Activated CD4-positive, alpha-beta T cell treated with anti-CD3 and anti-CD28 coated beads for 48 hours (primary cell): Measurements from ENCODE around the gene CFAP46.
"Not testable (repeated sequence)": the region's sequence is repeated elsewhere in the genome, so short reads cannot be mapped to it uniquely, and the experiment has no call there.

Source experiments
- DNase-seq: peaks from one replicate; pipeline ENCODE4 v3.0.0-alpha.2; 2020

CFAP46 gene

DNA sequence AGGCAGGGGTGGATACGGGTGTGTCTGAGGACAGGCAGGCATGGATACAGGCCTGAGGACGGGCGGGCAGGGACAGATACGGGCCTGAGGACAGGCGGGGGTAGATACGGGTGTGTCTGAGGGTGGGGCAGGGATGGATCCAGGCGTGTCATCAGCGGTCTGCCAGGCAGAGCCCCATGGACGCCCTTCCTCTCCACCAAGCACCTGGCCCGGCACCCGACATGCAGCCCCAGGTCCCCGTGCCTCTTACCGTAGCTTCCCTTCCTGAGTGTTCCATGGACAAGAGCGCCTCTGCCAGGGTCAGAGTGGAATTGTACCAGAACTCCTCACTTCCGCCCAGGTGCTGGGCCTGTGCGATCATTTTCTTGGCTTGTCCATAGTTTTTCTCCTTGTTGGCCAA is 81.8 kb downstream of the CFAP46 start:
- no peak for DNase-seq

- DNase-seq = no peak
These were observed 83.1 kb downstream of the CFAP46 start for GRCh38 chr10:132859084-132859855.

GRCh38 chr10:132858121-132859081 is 84.0 kb downstream of the CFAP46 start:
- no peak for DNase-seq

DNA sequence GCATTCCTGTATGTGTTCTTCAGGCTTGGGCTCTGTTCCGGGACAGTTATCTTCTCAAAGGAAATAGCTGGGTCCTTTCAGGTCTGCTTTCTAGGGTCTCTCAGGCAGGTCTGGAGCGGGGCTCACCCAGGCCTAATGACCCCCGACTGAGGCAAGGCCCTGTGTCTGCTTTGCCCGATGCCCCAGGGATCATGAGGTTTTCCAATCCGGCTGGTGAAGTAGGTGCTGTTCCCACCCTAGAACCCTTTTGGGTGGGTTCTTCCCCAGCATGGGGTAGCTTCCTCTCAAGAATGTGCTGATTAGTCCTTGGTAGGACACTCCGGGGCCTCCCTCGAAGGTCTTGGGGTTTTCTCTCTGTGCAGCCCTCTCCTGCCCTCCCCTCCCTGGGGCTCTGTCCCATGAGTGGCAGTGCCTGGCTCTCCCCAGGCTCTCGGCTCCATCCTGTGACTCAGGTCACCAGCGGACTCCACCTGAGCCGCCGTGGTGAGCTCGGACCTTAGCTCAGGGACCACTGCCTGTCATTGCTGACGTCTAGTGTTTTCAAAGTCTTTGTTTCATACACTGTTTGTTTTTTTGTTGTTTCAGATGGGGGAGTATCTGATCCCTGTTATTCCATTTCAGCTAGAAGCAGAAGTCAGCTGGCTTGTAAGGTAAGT is 85.4 kb downstream of the CFAP46 start:
- DNase-seq = no peak

DNA sequence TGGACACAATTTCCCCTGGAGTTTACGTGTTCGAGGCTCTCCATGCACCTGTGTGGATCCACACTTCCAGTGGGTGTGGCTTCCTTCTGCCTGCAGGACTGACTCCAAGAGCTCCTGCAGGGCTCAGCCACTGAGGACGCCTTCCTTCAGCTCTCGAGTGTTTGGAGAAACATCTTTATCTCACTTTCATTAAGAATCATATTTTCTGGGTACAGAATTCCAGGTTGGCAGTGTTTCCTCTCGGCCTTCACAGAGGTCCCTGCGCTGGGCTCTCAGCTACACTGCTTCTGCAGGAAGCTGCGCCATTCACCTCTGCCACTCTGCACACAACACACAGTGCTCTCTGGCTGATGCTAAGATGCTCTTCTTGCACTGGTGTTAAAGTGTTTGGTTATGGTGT is 86.5 kb downstream of the CFAP46 start:
- no peak for DNase-seq

DNA sequence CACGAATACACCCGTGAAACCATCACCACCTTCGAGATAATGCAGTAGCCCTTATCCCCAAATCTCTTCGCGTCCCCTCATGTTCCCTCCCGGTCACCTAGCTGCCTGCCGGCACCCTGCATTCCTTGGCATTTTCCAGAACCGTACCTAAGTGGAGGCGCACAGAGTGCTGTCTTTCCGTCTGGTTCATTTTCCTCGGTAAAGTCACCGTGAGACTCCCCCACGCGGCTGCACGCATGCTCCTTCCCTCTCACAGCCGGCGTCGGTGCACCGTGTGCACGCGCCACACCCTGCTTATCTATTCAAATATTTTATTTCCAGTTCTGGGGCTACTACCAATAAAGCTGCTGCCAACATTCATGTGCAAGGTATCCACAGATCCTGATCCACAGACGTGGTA is 90.9 kb downstream of the CFAP46 start:
- DNase-seq = no peak

DNA sequence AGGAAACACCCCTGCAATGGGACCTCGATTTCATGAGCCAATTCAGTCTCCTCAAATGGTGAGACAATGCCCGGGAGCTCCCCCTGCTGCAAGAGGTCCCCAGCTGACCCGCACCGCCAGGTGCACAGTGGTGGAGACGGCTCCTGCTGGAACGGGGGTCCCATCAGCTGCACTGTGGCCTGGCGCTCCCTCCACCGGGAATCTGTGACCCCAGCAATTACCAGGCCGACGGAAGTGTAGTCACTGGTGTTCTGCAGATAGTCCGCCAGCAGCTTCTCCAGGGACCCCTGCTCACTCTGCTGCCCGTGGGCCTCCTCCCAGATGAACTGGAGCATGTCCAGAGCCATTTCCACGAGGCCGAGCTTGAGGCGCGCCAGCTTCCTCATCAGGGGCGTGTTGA is 91.5 kb downstream of the CFAP46 start:
- DNase-seq = no peak

GRCh38 chr10:132850246-132850645 is 92.1 kb downstream of the CFAP46 start:
- no peak for DNase-seq

DNA sequence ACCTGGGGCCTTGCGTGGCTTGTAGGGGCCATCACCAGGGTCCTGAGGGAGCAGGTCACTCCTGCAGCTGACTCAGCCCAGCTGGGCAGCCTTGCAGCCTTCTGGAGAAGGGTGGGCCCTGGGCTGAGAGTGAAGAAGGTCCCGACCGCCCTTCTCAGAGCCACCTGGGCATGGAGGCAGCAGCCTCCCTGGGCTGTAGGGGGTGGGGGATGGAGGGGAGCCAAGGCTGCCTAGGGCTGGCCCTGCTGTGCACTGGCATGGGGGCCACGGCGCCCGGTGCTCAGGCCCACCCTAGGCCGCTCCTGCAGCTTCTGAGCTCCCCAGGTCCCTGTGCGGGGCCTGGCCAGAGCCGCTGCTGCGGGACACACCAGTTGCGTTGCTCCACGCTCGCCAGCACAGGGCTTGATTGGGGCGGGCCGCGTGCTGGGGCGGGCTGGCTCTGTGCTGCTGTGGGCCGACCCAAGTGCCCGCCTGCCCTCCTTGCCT is 92.8 kb downstream of the CFAP46 start:
- no peak for DNase-seq

GRCh38 chr10:132848951-132849545 is 93.3 kb downstream of the CFAP46 start:
- DNase-seq = no peak

GRCh38 chr10:132848291-132848701 is 94.1 kb downstream of the CFAP46 start:
- DNase-seq = no peak

- no peak for DNase-seq
These were observed 94.5 kb downstream of the CFAP46 start for GRCh38 chr10:132847856-132848255.

GRCh38 chr10:132847416-132847777 is 95.0 kb downstream of the CFAP46 start:
- no peak for DNase-seq

DNA sequence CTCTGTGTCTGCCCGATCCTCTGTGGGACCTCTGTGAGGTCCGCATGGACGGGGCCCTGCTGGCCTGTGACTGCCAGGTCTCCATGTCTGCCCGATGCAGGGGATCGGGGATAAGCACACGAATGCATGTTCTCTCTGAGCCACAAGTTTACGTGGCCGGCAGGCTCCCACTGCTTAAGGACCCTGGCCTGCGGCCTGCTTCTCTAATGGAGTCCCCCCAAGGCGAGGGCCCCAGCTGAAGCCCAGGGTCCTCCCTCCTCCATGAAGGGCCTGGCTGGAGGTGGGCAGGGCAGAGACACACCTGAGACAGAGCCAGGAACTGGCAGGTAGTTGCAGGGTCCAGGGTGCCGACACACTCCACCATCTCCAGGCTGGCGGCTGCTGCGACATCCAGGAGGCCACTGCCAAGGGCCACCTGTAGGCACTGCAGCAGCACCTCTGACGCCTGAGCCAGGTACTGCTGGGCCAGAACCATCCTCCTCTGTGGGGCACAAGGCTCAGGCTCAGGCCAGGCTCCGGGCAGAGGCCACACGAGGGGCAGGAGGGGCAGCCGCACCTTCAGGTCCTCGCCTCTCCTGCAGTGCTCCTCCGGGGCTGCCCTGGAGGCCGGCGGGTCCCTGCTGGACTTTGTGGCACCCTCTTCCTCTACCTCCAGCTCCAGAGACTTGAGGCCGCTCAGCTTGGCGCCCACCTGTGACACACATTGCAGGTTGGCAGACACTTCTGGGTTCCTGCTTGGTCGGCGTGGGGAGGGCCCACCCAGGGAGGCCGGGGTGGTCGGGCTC is 95.5 kb downstream of the CFAP46 start:
- no peak for DNase-seq

GRCh38 chr10:132845780-132846595 is 96.4 kb downstream of the CFAP46 start:
- DNase-seq = no peak

- no peak for DNase-seq
These were observed 97.3 kb downstream of the CFAP46 start for GRCh38 chr10:132845041-132845551.

DNA sequence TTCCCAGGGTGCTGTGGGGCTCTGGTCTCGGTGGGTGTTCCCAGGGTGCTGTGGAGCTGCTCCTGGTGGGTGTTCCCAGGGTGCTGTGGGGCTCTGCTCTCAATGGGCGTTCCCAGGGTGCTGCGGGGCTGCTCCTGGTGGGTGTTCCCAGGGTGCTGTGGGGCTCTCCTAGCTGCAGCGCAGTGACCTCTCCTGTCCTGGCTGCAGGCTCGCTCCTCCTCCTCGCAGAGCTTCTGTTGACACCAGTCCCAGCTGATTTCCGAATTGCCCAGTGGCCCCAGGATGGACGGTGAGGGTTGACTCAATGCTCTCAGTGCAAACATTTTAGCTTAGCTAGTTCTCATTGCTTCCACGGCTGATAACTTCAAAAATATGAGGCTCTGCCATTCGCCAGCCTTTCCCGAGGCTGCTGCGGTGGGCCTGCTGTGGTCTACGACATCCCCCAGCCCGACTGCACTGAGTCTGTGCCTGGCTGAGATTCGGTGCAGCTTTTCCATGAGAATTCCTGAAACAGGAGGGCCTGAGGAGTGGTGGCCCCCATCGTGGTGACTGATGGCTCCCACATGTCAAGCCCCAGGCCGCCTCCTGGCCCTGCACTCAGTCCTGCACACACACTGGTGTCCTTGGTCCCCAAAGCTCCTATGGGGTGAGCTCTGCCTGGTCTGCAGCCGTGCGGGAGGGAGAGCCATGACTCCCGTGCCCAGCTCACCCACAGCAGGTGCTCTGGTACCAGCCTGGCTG is 98.1 kb downstream of the CFAP46 start:
- no peak for DNase-seq

DNA sequence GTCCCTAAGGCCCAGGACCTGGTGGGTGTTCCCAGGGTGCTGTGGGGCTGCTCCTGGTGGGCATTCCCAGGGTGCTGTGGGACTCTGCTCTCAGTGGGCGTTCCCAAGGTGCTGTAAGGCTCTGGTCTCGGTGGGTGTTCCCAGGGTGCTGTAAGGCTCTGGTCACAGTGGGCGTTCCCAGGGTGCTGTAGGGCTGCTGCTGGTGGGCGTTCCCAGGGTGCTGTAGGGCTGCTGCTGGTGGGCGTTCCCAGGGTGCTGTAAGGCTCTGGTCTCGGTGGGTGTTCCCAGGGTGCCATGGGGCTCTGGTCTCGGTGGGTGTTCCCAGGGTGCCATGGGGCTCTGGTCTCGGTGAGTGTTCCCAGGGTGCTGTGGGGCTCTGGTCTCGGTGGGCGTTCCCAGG is 99.1 kb downstream of the CFAP46 start:
- DNase-seq = not testable (repeated sequence)

DNA sequence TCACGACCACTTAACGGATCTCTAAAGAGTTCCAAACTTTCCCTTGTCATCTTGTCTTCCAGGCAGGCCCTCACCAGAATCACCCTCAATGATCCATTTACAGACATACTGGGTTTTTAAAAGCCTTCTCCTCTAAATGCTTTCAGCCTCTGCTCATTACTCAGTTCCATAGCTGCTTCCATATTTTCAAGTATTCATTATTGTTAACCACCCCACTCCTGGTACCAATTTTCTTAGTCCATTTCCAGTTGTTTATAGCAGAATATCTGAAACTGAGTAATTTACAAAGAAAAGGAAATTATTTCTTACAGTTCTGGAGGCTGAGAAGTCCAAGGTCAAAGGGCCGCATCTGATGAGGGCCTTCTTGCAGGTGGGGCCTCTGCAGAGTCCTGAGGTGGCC is 100.0 kb downstream of the CFAP46 start:
- DNase-seq = no peak

- DNase-seq = no peak
These were observed 100.8 kb downstream of the CFAP46 start for GRCh38 chr10:132841615-132841975.
